CD4-positive, alpha-beta T cell (primary cell): Measurements from ENCODE around the gene RAD18. TPM values are rescaled to one million over a fixed set of nuclear protein-coding genes. Genes with fewer than 3 reads are reported as not detected.

ENCODE experiments used
- ATAC-seq: fragments of 200-7000 bp; cut with Tn5 transposase; one replicate; pipeline ENCODE4 v1.10.0; 2022; ENCODE audit warnings: mild to moderate bottlenecking; ENCODE audit not compliant: poor library complexity
- CTCF ChIA-PET: fragments of 350-600 bp; sonication (Branson Sonifier 250); formaldehyde crosslinking; loops from one replicate; lab custom pipeline; 2021; ENCODE audit warnings: antibody characterized with exemption, inconsistent platforms; lab: Charles Lee
- POLR2A ChIA-PET: fragments of 350-600 bp; sonication (Branson Sonifier 250); formaldehyde crosslinking; loops from one replicate; lab custom pipeline; 2021; ENCODE audit warnings: antibody characterized with exemption, inconsistent platforms; lab: Charles Lee
- DNase-seq, 14 experiments: peaks; one replicate each; pipeline ENCODE4 v3.0.0-alpha.2; 2013 to 2020; ENCODE audit warnings: mixed read lengths in 2 of 14
- H3K27ac ChIP-seq, 2 donors: one replicate each; pipeline versions ENCODE4 v1.5.1 to v1.7.0; 2013; ENCODE audit warnings: low read length in 2 of 2, low read depth in 1 of 2, mild to moderate bottlenecking in 1 of 2
- H3K27me3 ChIP-seq, 2 experiments: 1 replicate in 1 of 2; 2 replicates in 1 of 2; pipeline versions ENCODE4 v1.6.1 to v1.7.0; 2013; ENCODE audit warnings: low read length in 2 of 2, control low read depth in 1 of 2, mild to moderate bottlenecking in 1 of 2, moderate library complexity in 1 of 2; ENCODE audit not compliant: insufficient read depth in 2 of 2, control insufficient read depth in 1 of 2
- H3K36me3 ChIP-seq: one replicate; pipeline ENCODE4 v1.6.1; 2013; ENCODE audit warnings: low read length, control low read depth; ENCODE audit not compliant: insufficient read depth
- H3K4me1 ChIP-seq: one replicate; pipeline ENCODE4 v1.6.1; 2013; ENCODE audit warnings: low read length, control low read depth; ENCODE audit not compliant: insufficient read depth
- H3K4me3 ChIP-seq: one replicate; pipeline ENCODE4 v1.5.1; 2013; ENCODE audit warnings: mild to moderate bottlenecking, low read length, moderate library complexity
- H3K9me3 ChIP-seq, 2 experiments: 1 replicate in 1 of 2; 2 replicates in 1 of 2; pipeline versions ENCODE4 v1.6.1 to v1.7.0; 2013; ENCODE audit warnings: low read length in 2 of 2, mild to moderate bottlenecking in 2 of 2, control low read depth in 1 of 2, moderate library complexity in 1 of 2; ENCODE audit not compliant: control insufficient read depth in 1 of 2, insufficient read depth in 1 of 2
- H3K27ac Mint-ChIP-seq: one replicate; pipeline ENCODE4 v1.8.0; 2020; ENCODE audit warnings: mixed read lengths
- H3K27me3 Mint-ChIP-seq: one replicate; pipeline ENCODE4 v1.8.0; 2021; ENCODE audit warnings: mixed read lengths
- H3K36me3 Mint-ChIP-seq: one replicate; pipeline ENCODE4 v1.8.0; 2021; ENCODE audit warnings: low read depth, mixed read lengths
- H3K4me1 Mint-ChIP-seq: one replicate; pipeline ENCODE4 v1.8.0; 2021; ENCODE audit warnings: low read depth, mixed read lengths
- H3K4me3 Mint-ChIP-seq: one replicate; pipeline ENCODE4 v1.8.0; 2020; ENCODE audit warnings: mild to moderate bottlenecking, mixed read lengths
- H3K9me3 Mint-ChIP-seq: one replicate; pipeline ENCODE4 v1.8.0; 2020; ENCODE audit warnings: mixed read lengths
- CTCF ChIP-seq: fragments of 200-600 bp; IDR thresholded peaks from one replicate; pipeline ENCODE4 v1.8.0; 2022; ENCODE audit warnings: antibody characterized with exemption, mild to moderate bottlenecking
- intact Hi-C, 2 experiments: fragments of 100-400 bp; cut with DNase I in 1 of 2; cut with micrococcal nuclease in 1 of 2; formaldehyde crosslinking; loops; one replicate each; pipeline versions ENCODE4 v1.15.1 to v1.9.0; 2023 to 2025; cut with DNase I, micrococcal nuclease
- total RNA-seq, 174 experiments: library from RNA in 2 of 174; stranded (reverse) in 2 of 174; gene quantifications; one replicate each; pipeline ENCODE4 v1.2.3 and lab custom pipeline; 2021 to 2026

The RAD18 gene
- total RNA-seq, 2 experiments from 2014 or later, result 9.6 to 10.0 TPM

DNA sequence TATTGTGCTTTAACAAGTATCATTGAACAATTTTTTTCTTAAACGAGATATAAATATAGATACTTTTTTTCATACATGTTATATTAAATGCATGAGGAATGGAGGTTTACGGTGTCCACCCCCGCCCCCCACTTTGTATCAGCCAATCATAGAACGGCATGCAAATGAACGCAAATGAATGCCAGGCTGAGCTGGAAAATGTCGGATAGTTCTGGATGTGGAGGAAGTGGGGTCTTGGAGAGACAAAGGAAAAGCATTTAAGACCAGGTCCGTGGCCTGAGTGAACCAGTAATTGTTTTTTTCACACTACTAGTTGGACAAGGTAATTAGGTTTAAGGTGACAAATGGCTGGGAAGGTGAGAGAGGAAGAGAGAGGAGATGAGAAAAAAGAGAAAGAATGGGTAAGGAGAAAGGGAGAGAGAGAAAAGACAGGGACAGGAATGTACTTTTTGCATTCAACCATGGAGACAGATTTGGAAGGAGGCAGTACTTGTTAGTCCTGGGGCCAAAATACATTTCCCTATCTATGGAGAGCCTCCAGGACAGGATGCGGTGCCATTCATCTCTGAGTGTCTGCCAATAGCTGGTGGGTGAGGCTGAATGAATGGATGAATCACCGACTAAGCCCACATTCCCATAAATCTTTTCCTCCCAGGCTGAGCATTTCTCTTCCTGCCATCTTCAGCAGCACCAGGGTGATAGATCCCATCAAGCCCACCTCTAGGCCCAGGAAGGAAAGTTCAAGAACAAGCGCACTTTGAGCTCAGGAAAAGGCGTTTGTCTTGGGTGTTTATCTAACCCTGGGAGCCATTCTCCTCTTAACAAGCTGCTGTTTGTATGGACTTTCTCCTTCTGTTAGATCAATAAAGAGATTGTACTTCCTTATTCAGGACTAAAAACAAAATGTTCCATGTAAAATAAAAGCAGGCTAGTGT lies 1.4 kb upstream of the RAD18 start:
- H3K9me3 Mint-ChIP-seq, result no peaks in the 10 kb centered on the region
- Histone ChIP-seq H3K36me3 (no peaks in the 10 kb centered on the region), H3K27me3 (no peaks in the 10 kb centered on the region), H3K4me3 (no peak overlapping the region), H3K27ac (no peak overlapping the region), H3K9me3 (no peaks in the 10 kb centered on the region), H3K4me1 (peaks cover 15% of the 10 kb centered on the region)
- CTCF ChIA-PET, result no interaction called here
- intact Hi-C loops, result loop anchor here in 1 of 2 experiments (2.0 to 5.0 kb wide), 5 partner anchors 286 to 1358 kb away; partner anchors contain the start of genes BRPF1 and SEC13
- peaks cover 33% of the 10 kb centered on the region for H3K4me1 Mint-ChIP-seq
- ATAC-seq, result no peak
- peaks cover 14% of the 10 kb centered on the region for H3K27me3 Mint-ChIP-seq
- peak overlapping the region; percentile 95 for H3K27ac Mint-ChIP-seq
- DNase-seq, result no peak
- POLR2A ChIA-PET, result interaction anchor here (2.7 kb wide), 1 partner anchor 398 kb away, joined by 10 read pairs; the partner anchor contains the start of gene THUMPD3
- H3K4me3 Mint-ChIP-seq, result peak overlapping the region; percentile 97
- peaks cover 8% of the 10 kb centered on the region for H3K36me3 Mint-ChIP-seq
- TF ChIP-seq CTCF, result no peak

DNA sequence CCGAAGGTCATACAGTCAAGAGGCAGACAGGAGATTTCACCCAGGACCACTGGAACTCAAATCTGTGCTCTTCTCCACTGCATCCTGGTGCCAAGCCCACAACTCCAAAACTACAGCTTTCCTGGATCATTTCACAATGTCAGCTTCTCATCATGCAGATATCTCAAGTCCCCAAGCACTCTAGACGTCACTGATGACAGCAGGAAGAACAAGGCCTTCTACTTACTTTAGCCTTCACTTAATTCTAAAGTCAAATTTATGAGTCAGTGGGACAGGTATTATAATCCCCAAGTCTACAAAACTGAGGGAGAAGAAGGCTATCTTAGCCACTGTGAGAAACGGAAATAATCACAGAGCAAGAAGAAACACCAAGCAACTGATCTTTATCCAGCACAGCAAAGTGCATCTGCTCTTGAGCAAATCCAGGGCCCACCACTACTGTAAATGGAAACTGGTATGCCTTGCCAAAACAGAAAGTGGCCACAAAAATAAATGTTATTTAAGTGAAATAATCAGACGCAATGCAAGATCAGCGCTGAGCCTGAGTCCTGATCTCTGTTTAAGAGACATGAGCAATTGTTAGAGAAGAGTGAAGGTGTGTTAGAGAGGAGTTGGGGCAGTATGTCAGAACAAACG lies 928 bp downstream of the RAD18 start:
- peaks cover 28% of the 10 kb centered on the region for H3K36me3 Mint-ChIP-seq
- H3K9me3 Mint-ChIP-seq, result no peaks in the 10 kb centered on the region
- ChIA-PET POLR2A (interaction anchor here (1.0 to 2.7 kb wide), 2 partner anchors 340 to 400 kb away, joined by 3 to 10 read pairs; partner anchors contain the start of gene THUMPD3), CTCF (no interaction called here)
- no peaks in the 10 kb centered on the region for H3K27me3 ChIP-seq
- no peak for TF ChIP-seq CTCF
- ATAC-seq, result no peak
- DNase-seq, result peak in 1 of 14 experiments; percentile 17
- peak overlapping the region; percentile 97 for H3K4me3 Mint-ChIP-seq
- H3K27ac Mint-ChIP-seq, result peak overlapping the region; percentile 95
- H3K36me3 ChIP-seq, result no peaks in the 10 kb centered on the region
- H3K4me1 Mint-ChIP-seq, result peaks cover 43% of the 10 kb centered on the region
- H3K4me3 ChIP-seq, result peak overlapping the region; percentile 88
- no peaks in the 10 kb centered on the region for H3K27me3 Mint-ChIP-seq
- no peaks in the 10 kb centered on the region for H3K9me3 ChIP-seq
- intact Hi-C loops, result loop anchor here in 1 of 2 experiments (5.0 kb wide), 1 partner anchor 770 kb away; the partner anchor contains the start of gene BRPF1
- H3K4me1 ChIP-seq, result peaks cover 15% of the 10 kb centered on the region
- peak overlapping the region in 1 of 2 donors; percentile 80 for H3K27ac ChIP-seq

DNA sequence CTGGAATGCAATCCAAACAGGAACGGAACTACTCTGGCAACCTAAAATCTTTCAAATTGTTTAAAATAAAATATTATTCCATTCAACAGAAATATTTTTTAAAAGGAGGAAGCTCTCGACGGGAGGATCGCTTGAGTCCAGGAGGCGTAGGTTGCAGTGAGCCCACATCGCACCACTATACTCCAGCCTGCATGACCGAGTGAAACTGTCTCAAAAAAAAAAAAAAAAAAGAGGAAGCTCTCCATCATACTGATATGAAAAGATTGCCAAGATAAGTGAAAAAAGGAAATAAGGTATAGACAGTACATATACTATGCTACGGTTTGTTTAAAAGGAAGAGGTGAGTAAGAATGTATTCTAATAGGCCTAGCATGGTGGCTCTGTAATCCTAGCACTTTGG lies 3.6 kb downstream of the RAD18 start:
- ChIA-PET CTCF (no interaction called here), POLR2A (no interaction called here)
- no peak for TF ChIP-seq CTCF
- intact Hi-C loops, result loop anchor here in 1 of 2 experiments (5.0 kb wide), 1 partner anchor 773 kb away; the partner anchor contains the start of gene BRPF1
- Mint-ChIP-seq H3K4me3 (no peak overlapping the region), H3K27me3 (no peaks in the 10 kb centered on the region), H3K27ac (no peak overlapping the region), H3K9me3 (no peaks in the 10 kb centered on the region), H3K36me3 (peaks cover 49% of the 10 kb centered on the region), H3K4me1 (peaks cover 48% of the 10 kb centered on the region)
- ATAC-seq (no peak), DNase-seq (no peak)
- peaks cover 4% of the 10 kb centered on the region for H3K36me3 ChIP-seq
- H3K27ac ChIP-seq, result no peak overlapping the region
- H3K4me3 ChIP-seq, result no peak overlapping the region
- H3K27me3 ChIP-seq, result no peaks in the 10 kb centered on the region
- H3K4me1 ChIP-seq, result peaks cover 15% of the 10 kb centered on the region
- no peaks in the 10 kb centered on the region for H3K9me3 ChIP-seq
